GM12878 (cell line): Measurements from ENCODE around the gene LMBRD1. TPM values are rescaled to one million over a fixed set of nuclear protein-coding genes. Genes with fewer than 3 reads are reported as not detected.
A peak's percentile ranks its signal among the peaks of the same experiment; 100 is the strongest.

Experiments used
- ATAC-seq: fragments of 200-7000 bp; cut with Tn5 transposase; 3 replicates; pipeline ENCODE4 v1.9.1; 2020; ENCODE audit warnings: mild to moderate bottlenecking, moderate library complexity
- BruUV-seq: library from RNA; stranded (reverse); fragments of 400-500 nt; replicated peaks from 2 replicates; lab custom pipeline; 2021; lab: Mats Ljungman, UMichigan
- CTCF ChIA-PET: fragments of 300-600 bp; sonication (Branson Sonifier 250); formaldehyde crosslinking; extraction: SDS; loops from one replicate; lab custom pipeline; 2021; ENCODE audit warnings: inconsistent platforms; lab: Yijun Ruan, JAX
- POLR2A ChIA-PET: fragments of 350-600 bp; formaldehyde crosslinking; extraction: SDS; loops from one replicate; lab custom pipeline; 2021; ENCODE audit warnings: inconsistent platforms; lab: Charles Lee
- RAD21 ChIA-PET: fragments of 300-600 bp; sonication (Branson Sonifier 250); formaldehyde crosslinking; loops from one replicate; lab custom pipeline; 2023; ENCODE audit warnings: antibody characterized with exemption; ENCODE audit not compliant: unreplicated experiment; lab: Charles Lee
- SMC1A ChIA-PET: fragments of 300-600 bp; sonication (Branson Sonifier 250); formaldehyde crosslinking; loops from one replicate; lab custom pipeline; 2023; ENCODE audit not compliant: unreplicated experiment, uncharacterized antibody; lab: Charles Lee
- DNase-seq: peaks from one replicate; pipeline ENCODE4 v3.0.0-alpha.2; 2011; ENCODE audit warnings: low read depth, low spot score
- FAIRE-seq: peaks from 3 replicates; lab custom pipeline; 2011; peaks lifted over from hg19 to GRCh38; lab: Jason Lieb, UNC
- H2AFZ ChIP-seq: 2 replicates; pipeline ENCODE4 v1.6.0; 2011; ENCODE audit warnings: low read depth, low read length, control low read depth; ENCODE audit not compliant: control insufficient read depth
- H3K27ac ChIP-seq: 2 replicates; pipeline ENCODE4 v1.5.1; 2011; ENCODE audit warnings: control low read depth; ENCODE audit not compliant: control insufficient read depth, insufficient read depth
- H3K27me3 ChIP-seq, 2 experiments: replicated peaks in 1 of 2; 2 replicates each; pipeline versions ENCODE4 v1.6.0 to v1.6.1; 2011; ENCODE audit warnings: low read length in 1 of 2; ENCODE audit not compliant: control insufficient read depth in 2 of 2, insufficient read depth in 2 of 2
- H3K36me3 ChIP-seq, 2 experiments: 2 replicates each; pipeline ENCODE4 v1.5.1; 2011; ENCODE audit warnings: low read length in 1 of 2; ENCODE audit not compliant: control insufficient read depth in 2 of 2, insufficient read depth in 2 of 2
- H3K4me1 ChIP-seq: 2 replicates; pipeline ENCODE4 v1.6.1; 2011; ENCODE audit warnings: mild to moderate bottlenecking, low read length, moderate library complexity, mixed read lengths; ENCODE audit not compliant: control insufficient read depth, insufficient read depth
- H3K4me2 ChIP-seq: 2 replicates; pipeline ENCODE4 v1.6.0; 2011; ENCODE audit warnings: control low read depth; ENCODE audit not compliant: control insufficient read depth, insufficient read depth
- H3K4me3 ChIP-seq: fragments of 200-600 bp; sonication (generic); 2 replicates; pipeline ENCODE4 v1.5.1; 2016
- H3K79me2 ChIP-seq: 2 replicates; pipeline ENCODE4 v1.6.0; 2011; ENCODE audit warnings: low read length; ENCODE audit not compliant: control insufficient read depth, insufficient read depth
- H3K9ac ChIP-seq: 2 replicates; pipeline ENCODE4 v1.8.0; 2011; ENCODE audit warnings: low read length, control low read depth, mixed read lengths; ENCODE audit not compliant: control insufficient read depth, insufficient read depth
- H3K9me3 ChIP-seq: replicated peaks from 3 replicates; pipeline ENCODE4 v1.5.1; 2011; ENCODE audit warnings: mild to moderate bottlenecking, low read length; ENCODE audit not compliant: control insufficient read depth, insufficient read depth
- H4K20me1 ChIP-seq: 2 replicates; pipeline ENCODE4 v1.6.0; 2011; ENCODE audit not compliant: control insufficient read depth, insufficient read depth
- ASH2L ChIP-seq: fragments of 300-600, 200-600 bp; sonication (generic); IDR thresholded peaks from 2 replicates; pipeline ENCODE4 v1.6.1; 2017; ENCODE audit warnings: low read depth, mild to moderate bottlenecking, borderline replicate concordance
- CHD1 ChIP-seq: IDR thresholded peaks from 2 replicates; pipeline ENCODE4 v1.6.1; 2012; ENCODE audit warnings: low read depth, low read length, improper control_type of control experiment
- FOS ChIP-seq: IDR thresholded peaks from 3 replicates; pipeline ENCODE4 v1.6.1; 2011; ENCODE audit warnings: borderline replicate concordance; ENCODE audit not compliant: insufficient read length; ENCODE audit errors: extremely low read depth
- JUNB ChIP-seq: IDR thresholded peaks from 2 replicates; pipeline ENCODE4 v1.6.1; 2016; ENCODE audit warnings: antibody characterized with exemption, mild to moderate bottlenecking
- NFIC ChIP-seq: IDR thresholded peaks from 2 replicates; pipeline ENCODE4 v1.6.1; 2012; ENCODE audit warnings: low read depth, mild to moderate bottlenecking, inconsistent platforms, low read length, moderate library complexity
- RUNX3 ChIP-seq: IDR thresholded peaks from 2 replicates; pipeline ENCODE4 v1.6.1; 2012; ENCODE audit warnings: low read length, inconsistent platforms
- SIX5 ChIP-seq: IDR thresholded peaks from 2 replicates; pipeline ENCODE4 v1.6.1; 2011; ENCODE audit warnings: mild to moderate bottlenecking, low read depth, low read length, moderate library complexity; ENCODE audit not compliant: severe bottlenecking
- ZBTB40 ChIP-seq: fragments of 450-650 bp; IDR thresholded peaks from 2 replicates; pipeline ENCODE4 v1.6.1; 2016; ENCODE audit warnings: mild to moderate bottlenecking, moderate library complexity, borderline replicate concordance
- WGBS: methylation state at CpG from one replicate; pipeline ENCODE4 v1.1.6; 2016; ENCODE audit warnings: low lambda C conversion rate; ENCODE audit not compliant: insufficient replicate concordance, insufficient coverage; ENCODE audit errors: missing lambda C conversion rate; 5-methylcytosine and 5-hydroxymethylcytosine counted together
- in situ Hi-C: fragments of 300-500 bp; cut with MboI; formaldehyde crosslinking; loops from 9 replicates; pipeline ENCODE4 v1.14.3; 2018; ENCODE audit warnings: mixed read lengths
- intact Hi-C: fragments of 100-400 bp; cut with micrococcal nuclease; formaldehyde crosslinking; loops from one replicate; pipeline ENCODE4 v1.14.2; 2022; ENCODE audit not compliant: unreplicated experiment
- polyA plus RNA-seq, 11 experiments: library from polyadenylated mRNA; depleted of rRNA in 4 of 11; unstranded in 6 of 11; stranded (reverse) in 5 of 11; fragments of >200 nt; fragmentation: Nextera tagmentation in 4 of 11; fragmentation: Illumina TruSeq in 1 of 11; extraction: Ambion mirVana in 4 of 11; extraction: Trizol in 1 of 11; gene quantifications; 1 replicate in 1 of 11; 2 replicates in 10 of 11; pipeline versions ENCODE4 v1.2.1 to v1.2.3, GENCODE V29; 2011 to 2016; ENCODE audit warnings: inconsistent platforms in 2 of 11, missing spikeins in 2 of 11, low read depth in 1 of 11
- total RNA-seq, 4 experiments: library from RNA; depleted of rRNA in 3 of 4; stranded (reverse); fragments of >200 nt in 3 of 4; fragmentation: Illumina TruSeq in 1 of 4; extraction: Trizol in 1 of 4; gene quantifications; 2 replicates each; pipeline versions ENCODE4 v1.2.1 to v1.2.3, GENCODE V29; 2013 to 2021

LMBRD1 gene
- total and polyA plus RNA-seq, 10 of the 15 experiments (the other 5 are each of a cell fraction or from before 2014, with no cell fraction given) = 20.0 to 82.1 (median 27.2) TPM

- 71% methylated on average over 2 of the region's 2 CpGs for WGBS
- H3K79me2 ChIP-seq = no peaks in the 10 kb centered on the region
- RAD21 ChIA-PET = no interaction called here
Observed at GRCh38 chr6:69696273-69696672, 100.5 kb downstream of the LMBRD1 start.

More at GRCh38 chr6:69696273-69696672, 100.5 kb downstream of the LMBRD1 start:
- in situ Hi-C loops (no loop called here), intact Hi-C loops (no loop called here)
- H2AFZ ChIP-seq = no peak overlapping the region
- TF ChIP-seq SIX5 = no peak
- peak; percentile 42; the same call in 1 of the 2 replicates for TF ChIP-seq NFIC
- peak; percentile 18; the same call in 1 of the 2 replicates for TF ChIP-seq RUNX3
- no peak for TF ChIP-seq ZBTB40
- TF ChIP-seq FOS = no peak
- no peak for TF ChIP-seq ASH2L
- TF ChIP-seq CHD1 = no peak
- TF ChIP-seq JUNB = peak; percentile 61; the same call in 1 of the 2 replicates
- no peak overlapping the region for H3K4me3 ChIP-seq
- no peaks in the 10 kb centered on the region for H4K20me1 ChIP-seq
- FAIRE-seq (peak; percentile 84), ATAC-seq (peak; percentile 84), DNase-seq (no peak)
- POLR2A ChIA-PET = no interaction called here
- SMC1A ChIA-PET = interaction anchor here (0.9 kb wide), 1 partner anchor 18 kb away, joined by 3 read pairs; no protein-coding TSS in a partner anchor
- H3K27me3 ChIP-seq = no peaks in the 10 kb centered on the region
- no peak overlapping the region for H3K27ac ChIP-seq
- no TSS peak for BruUV-seq
- peaks cover 5% of the 10 kb centered on the region; the same call in 1 of the 2 replicates for H3K4me1 ChIP-seq
- H3K4me2 ChIP-seq = no peak overlapping the region
- CTCF ChIA-PET = interaction anchor here (0.7 kb wide), 1 partner anchor 22 kb away, joined by 3 read pairs; no protein-coding TSS in a partner anchor
- H3K9ac ChIP-seq = no peak overlapping the region
- H3K36me3 ChIP-seq = peaks cover 0 to 15% of the 10 kb centered on the region in 2 experiments; a peak in 3 of 4 replicates
- no peaks in the 10 kb centered on the region for H3K9me3 ChIP-seq
